GM12872 (cell line): ENCODE results near the gene SLK.

Experiments used
- CTCF ChIP-seq: IDR thresholded peaks from 3 replicates; pipeline ENCODE4 v1.5.1; 2011; ENCODE audit warnings: low read depth, mild to moderate bottlenecking, low read length, moderate library complexity; ENCODE audit not compliant: insufficient read depth

SLK gene

GRCh38 chr10:104056619-104057273 lies 89.8 kb downstream of the SLK start:
- no peak for TF ChIP-seq CTCF

DNA sequence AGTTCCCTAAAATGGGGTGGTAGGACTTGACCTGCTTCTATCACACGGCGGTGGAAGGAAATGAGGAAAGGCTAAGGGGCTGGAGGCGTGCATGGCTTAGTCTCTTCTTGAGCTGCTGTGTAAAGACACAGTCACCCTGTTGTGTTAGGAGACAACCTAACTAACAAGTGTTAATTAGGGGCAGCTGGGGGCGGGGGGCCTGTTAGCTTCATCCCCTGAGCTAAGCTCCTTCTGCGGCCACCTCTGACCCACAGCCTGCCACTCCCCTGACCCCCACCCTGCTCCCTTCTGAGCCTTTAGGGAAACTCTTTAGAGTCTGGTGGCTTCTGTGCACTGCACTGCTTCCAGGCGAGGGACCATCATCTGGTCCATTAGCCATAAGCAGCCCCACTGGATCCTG lies 90.8 kb downstream of the SLK start:
- TF ChIP-seq CTCF = no peak

- TF ChIP-seq CTCF = no peak
Observed at GRCh38 chr10:104059364-104059763, 92.4 kb downstream of the SLK start.

DNA sequence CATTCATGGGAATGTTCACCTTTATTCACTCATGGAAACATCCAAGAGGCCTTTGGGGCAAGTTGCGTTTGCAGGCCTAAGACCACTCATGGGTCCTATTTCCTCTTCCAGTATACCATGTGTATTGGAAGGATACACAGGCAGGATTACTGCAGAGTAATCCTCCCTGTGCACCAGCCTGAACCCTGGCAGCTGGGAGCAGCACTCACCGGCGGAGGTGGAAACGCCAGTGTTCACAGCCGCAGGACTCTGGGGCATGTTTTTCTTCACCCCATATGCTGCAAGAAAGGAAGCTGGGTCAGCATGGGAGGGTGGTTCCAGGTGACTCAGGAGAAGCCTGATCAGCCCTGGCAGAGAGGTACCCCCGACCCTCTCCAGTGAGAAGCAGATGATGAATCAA lies 94.3 kb downstream of the SLK start:
- TF ChIP-seq CTCF = no peak

- TF ChIP-seq CTCF = no peak
Observed at GRCh38 chr10:104065748-104066147, 98.8 kb downstream of the SLK start.

GRCh38 chr10:104066945-104067344 lies 100.0 kb downstream of the SLK start:
- TF ChIP-seq CTCF = no peak

DNA sequence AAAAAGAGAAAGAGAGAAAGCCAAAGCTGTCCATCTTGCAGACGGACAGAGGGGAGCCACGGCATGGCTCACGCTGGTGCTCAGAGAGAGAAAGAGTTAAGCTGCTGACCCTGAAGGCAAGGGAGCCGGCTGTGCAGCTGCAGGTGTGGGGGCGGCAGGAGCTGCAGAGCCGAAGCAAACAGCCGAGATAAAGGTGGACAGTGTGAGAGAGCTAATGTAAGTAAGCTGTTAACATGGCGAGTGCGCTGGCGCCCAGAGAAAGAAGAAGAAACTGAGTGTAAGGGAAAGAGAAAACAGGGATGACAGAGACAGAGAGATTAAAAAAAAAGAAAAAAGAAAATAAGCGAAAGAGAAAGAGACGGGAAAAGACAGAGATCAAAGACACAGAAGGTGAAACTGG lies 100.6 kb downstream of the SLK start:
- no peak for TF ChIP-seq CTCF
